ENCODE measurements around the gene OPRM1.

Gene OPRM1

GRCh38 chr6:154292066-154292465 is 253.0 kb downstream of the OPRM1 start:
- DNase-seq: no peak

- DNase-seq: no peak
Observed at GRCh38 chr6:154292855-154293519, 253.9 kb downstream of the OPRM1 start.

- no peak for DNase-seq
Observed at GRCh38 chr6:154295733-154296132, 256.7 kb downstream of the OPRM1 start.
